ENCODE results near the gene GABRA4. TPM values are rescaled to one million over a fixed set of nuclear protein-coding genes. Genes with fewer than 3 reads are reported as not detected.

The GABRA4 gene
- total RNA-seq, 1 donor from 2014 or later = 0.25 TPM

GRCh38 chr4:46878641-46879040 is 114.7 kb downstream of the GABRA4 start:
- no peak overlapping the region for H3K27ac ChIP-seq
- no peaks in the 10 kb centered on the region for H3K4me1 ChIP-seq
- H3K4me3 ChIP-seq = no peak overlapping the region
- DNase-seq (ENCODE audit: extremely low spot score in 2 of 2) = no peak
- no peaks in the 10 kb centered on the region for H3K36me3 ChIP-seq
- intact Hi-C loops (cut with DNase I) = no loop called here
- H3K9me3 ChIP-seq = no peaks in the 10 kb centered on the region
- no peak for TF ChIP-seq POLR2A (IDR thresholded peaks at IDR 0.05)
- TF ChIP-seq, protein P1, sequence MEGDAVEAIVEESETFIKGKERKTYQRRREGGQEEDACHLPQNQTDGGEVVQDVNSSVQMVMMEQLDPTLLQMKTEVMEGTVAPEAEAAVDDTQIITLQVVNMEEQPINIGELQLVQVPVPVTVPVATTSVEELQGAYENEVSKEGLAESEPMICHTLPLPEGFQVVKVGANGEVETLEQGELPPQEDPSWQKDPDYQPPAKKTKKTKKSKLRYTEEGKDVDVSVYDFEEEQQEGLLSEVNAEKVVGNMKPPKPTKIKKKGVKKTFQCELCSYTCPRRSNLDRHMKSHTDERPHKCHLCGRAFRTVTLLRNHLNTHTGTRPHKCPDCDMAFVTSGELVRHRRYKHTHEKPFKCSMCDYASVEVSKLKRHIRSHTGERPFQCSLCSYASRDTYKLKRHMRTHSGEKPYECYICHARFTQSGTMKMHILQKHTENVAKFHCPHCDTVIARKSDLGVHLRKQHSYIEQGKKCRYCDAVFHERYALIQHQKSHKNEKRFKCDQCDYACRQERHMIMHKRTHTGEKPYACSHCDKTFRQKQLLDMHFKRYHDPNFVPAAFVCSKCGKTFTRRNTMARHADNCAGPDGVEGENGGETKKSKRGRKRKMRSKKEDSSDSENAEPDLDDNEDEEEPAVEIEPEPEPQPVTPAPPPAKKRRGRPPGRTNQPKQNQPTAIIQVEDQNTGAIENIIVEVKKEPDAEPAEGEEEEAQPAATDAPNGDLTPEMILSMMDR (IDR thresholded peaks at IDR 0.05) = no peak
- no peak for TF ChIP-seq POLR2AphosphoS5 (IDR thresholded peaks at IDR 0.05; ENCODE audit: insufficient read depth in 1 of 2, low read depth in 1 of 2)
- no peaks in the 10 kb centered on the region for H3K27me3 ChIP-seq

DNA sequence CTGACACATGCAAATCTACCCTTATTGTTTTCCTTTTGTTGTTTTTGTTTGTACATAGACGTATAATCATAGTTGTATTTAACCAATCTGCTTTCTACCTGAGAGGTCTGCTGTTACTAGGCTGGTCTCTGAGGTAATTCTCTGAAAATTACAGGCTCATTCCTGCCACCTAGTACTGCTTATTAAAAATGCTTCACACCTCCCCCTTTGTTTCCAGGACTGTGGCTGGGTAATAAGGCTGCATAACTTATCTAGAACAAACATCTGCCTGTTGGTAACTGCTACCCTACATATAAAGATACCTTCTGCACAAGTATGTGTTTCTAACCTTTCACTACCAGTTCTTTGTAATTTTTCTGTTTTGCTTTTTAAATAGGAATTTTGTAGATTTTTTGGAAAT is 118.6 kb downstream of the GABRA4 start:
- no peak overlapping the region for H3K27ac ChIP-seq
- no peak overlapping the region for H3K4me3 ChIP-seq
- H3K4me1 ChIP-seq = no peaks in the 10 kb centered on the region
- intact Hi-C loops (cut with DNase I) = no loop called here
- H3K9me3 ChIP-seq = no peaks in the 10 kb centered on the region
- no peaks in the 10 kb centered on the region for H3K27me3 ChIP-seq
- H3K36me3 ChIP-seq = no peaks in the 10 kb centered on the region
- TF ChIP-seq POLR2A (IDR thresholded peaks at IDR 0.05) (no peak), POLR2AphosphoS5 (IDR thresholded peaks at IDR 0.05; ENCODE audit: insufficient read depth in 1 of 2, low read depth in 1 of 2) (no peak)
- TF ChIP-seq, protein P1 (IDR thresholded peaks at IDR 0.05) = no peak
- DNase-seq (ENCODE audit: extremely low spot score in 2 of 2) = no peak

DNA sequence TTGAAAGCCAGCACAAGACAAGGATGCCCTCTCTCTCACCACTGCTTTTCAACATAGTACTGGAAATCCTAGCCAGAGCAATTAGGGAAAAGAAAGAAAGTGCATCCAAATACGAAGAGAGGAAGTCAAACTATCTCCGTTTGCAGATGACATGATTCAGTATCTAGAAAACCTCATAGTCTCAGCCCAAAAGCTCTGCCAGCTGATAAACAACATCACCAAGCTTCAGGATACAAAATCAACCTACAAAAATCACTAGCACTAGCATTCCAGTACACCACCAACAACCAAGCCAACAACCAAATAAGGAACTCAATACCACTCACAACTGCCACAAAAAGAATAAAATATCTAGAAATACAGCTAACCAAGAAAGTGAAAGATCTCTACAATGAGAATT is 123.0 kb downstream of the GABRA4 start:
- H3K36me3 ChIP-seq = no peaks in the 10 kb centered on the region
- no peaks in the 10 kb centered on the region for H3K4me1 ChIP-seq
- no peak for DNase-seq (ENCODE audit: extremely low spot score in 2 of 2)
- no peaks in the 10 kb centered on the region for H3K27me3 ChIP-seq
- H3K9me3 ChIP-seq = no peaks in the 10 kb centered on the region
- H3K4me3 ChIP-seq = no peak overlapping the region
- intact Hi-C loops (cut with DNase I) = no loop called here
- H3K27ac ChIP-seq = no peak overlapping the region
- TF ChIP-seq, protein P1 (IDR thresholded peaks at IDR 0.05) = no peak

Other genes with a start within 250 kb of the GABRA4 start
- not detected for gene COX7B2, start 84.3 kb downstream of the GABRA4 start, total RNA-seq
- not detected for gene GABRB1, start 38.0 kb upstream of the GABRA4 start, total RNA-seq